ENCODE data around the gene TMEM132C. TPM values are rescaled to one million over a fixed set of nuclear protein-coding genes. Genes with fewer than 3 reads are reported as not detected.

TMEM132C gene
- total and polyA plus RNA-seq, 4 donors: 0.05 to 0.08 (median 0.05) TPM; not detected in 1

DNA sequence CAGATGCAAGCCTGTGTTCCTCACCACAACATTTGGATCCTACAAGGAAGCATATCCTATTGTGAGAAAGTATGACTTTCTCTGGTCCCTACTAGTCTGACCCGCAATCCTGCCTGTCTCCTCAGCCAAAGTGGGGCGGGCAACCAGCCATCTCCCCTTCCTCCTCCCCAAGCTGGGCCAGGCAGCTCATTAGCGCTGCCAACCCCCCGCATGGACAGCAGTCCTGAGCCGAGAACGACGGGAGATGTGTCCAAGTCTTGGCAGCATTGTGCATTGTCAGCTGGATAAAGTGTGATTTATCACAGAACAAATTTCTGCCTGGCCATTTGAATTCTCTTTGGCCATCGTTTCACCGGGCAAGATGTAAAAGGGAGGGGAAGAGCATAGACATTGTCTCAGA is 417.4 kb downstream of the TMEM132C start:
- no peaks in the 10 kb centered on the region for H3K4me1 ChIP-seq (ENCODE audit: control insufficient read depth in 4 of 4, insufficient read depth in 4 of 4, low read length in 3 of 4)
- peaks cover 0 to 9% (median 0%) of the 10 kb centered on the region in 4 donors for H3K27me3 ChIP-seq (ENCODE audit: control insufficient read depth in 4 of 4, insufficient read depth in 4 of 4, low read length in 3 of 4)
- no peaks in the 10 kb centered on the region for H3K36me3 ChIP-seq (ENCODE audit: control insufficient read depth in 4 of 4, insufficient read depth in 3 of 4, low read depth in 1 of 4, low read length in 3 of 4)
- no peak for DNase-seq (ENCODE audit: low spot score)
- TF ChIP-seq, protein P1, sequence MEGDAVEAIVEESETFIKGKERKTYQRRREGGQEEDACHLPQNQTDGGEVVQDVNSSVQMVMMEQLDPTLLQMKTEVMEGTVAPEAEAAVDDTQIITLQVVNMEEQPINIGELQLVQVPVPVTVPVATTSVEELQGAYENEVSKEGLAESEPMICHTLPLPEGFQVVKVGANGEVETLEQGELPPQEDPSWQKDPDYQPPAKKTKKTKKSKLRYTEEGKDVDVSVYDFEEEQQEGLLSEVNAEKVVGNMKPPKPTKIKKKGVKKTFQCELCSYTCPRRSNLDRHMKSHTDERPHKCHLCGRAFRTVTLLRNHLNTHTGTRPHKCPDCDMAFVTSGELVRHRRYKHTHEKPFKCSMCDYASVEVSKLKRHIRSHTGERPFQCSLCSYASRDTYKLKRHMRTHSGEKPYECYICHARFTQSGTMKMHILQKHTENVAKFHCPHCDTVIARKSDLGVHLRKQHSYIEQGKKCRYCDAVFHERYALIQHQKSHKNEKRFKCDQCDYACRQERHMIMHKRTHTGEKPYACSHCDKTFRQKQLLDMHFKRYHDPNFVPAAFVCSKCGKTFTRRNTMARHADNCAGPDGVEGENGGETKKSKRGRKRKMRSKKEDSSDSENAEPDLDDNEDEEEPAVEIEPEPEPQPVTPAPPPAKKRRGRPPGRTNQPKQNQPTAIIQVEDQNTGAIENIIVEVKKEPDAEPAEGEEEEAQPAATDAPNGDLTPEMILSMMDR (IDR thresholded peaks at IDR 0.05; ENCODE audit: low read depth, low read length, missing input control): no peak
- TF ChIP-seq, protein P2, sequence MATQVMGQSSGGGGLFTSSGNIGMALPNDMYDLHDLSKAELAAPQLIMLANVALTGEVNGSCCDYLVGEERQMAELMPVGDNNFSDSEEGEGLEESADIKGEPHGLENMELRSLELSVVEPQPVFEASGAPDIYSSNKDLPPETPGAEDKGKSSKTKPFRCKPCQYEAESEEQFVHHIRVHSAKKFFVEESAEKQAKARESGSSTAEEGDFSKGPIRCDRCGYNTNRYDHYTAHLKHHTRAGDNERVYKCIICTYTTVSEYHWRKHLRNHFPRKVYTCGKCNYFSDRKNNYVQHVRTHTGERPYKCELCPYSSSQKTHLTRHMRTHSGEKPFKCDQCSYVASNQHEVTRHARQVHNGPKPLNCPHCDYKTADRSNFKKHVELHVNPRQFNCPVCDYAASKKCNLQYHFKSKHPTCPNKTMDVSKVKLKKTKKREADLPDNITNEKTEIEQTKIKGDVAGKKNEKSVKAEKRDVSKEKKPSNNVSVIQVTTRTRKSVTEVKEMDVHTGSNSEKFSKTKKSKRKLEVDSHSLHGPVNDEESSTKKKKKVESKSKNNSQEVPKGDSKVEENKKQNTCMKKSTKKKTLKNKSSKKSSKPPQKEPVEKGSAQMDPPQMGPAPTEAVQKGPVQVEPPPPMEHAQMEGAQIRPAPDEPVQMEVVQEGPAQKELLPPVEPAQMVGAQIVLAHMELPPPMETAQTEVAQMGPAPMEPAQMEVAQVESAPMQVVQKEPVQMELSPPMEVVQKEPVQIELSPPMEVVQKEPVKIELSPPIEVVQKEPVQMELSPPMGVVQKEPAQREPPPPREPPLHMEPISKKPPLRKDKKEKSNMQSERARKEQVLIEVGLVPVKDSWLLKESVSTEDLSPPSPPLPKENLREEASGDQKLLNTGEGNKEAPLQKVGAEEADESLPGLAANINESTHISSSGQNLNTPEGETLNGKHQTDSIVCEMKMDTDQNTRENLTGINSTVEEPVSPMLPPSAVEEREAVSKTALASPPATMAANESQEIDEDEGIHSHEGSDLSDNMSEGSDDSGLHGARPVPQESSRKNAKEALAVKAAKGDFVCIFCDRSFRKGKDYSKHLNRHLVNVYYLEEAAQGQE (IDR thresholded peaks at IDR 0.05): no peak
- TF ChIP-seq JUND (IDR thresholded peaks at IDR 0.05): no peak
- no peak for TF ChIP-seq TAF1 (conservative IDR thresholded peaks at IDR 0.05)
- H3K9ac ChIP-seq (ENCODE audit: low read depth in 1 of 2, low read length in 2 of 2): no peak overlapping the region
- no peak overlapping the region for H3K4me3 ChIP-seq (ENCODE audit: low read depth in 1 of 3, low read length in 3 of 3)
- 72% methylated on average over 9 of the region's 9 CpGs for WGBS
- H3K9me3 ChIP-seq (ENCODE audit: control insufficient read depth in 4 of 4, low read length in 3 of 4): no peaks in the 10 kb centered on the region
- H3K27ac ChIP-seq (ENCODE audit: low read depth in 1 of 2, low read length in 2 of 2): no peak overlapping the region

DNA sequence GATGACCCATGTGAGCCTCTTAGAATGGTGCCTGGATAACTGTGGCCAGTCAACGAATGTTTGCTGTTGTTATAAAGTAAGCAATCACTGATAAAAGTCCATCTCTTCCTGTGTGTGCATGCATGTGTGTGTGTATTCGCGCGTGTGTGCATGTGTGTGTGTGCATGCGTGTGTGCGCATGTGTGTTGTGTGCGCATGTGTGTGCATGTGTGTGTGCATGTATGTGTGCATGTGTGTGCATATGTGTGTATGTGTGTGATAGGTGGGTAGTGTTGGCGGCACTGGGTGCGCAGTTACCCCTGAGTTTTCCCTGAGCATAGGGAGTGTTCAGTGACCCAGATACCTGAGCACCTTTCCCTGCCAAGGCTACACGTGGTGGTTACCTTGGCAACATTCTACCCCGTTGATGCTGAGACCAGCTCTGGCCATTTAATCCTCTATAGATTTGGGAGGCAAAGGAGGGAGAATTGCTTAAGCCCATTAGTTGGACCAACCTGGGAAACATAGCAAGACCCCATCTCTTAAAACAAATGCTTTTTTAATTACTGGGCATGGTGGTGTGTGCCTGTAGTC is 419.0 kb downstream of the TMEM132C start:
- Histone ChIP-seq H3K9ac (ENCODE audit: low read depth in 1 of 2, low read length in 2 of 2) (no peak overlapping the region), H3K4me1 (ENCODE audit: control insufficient read depth in 4 of 4, insufficient read depth in 4 of 4, low read length in 3 of 4) (no peaks in the 10 kb centered on the region), H3K36me3 (ENCODE audit: control insufficient read depth in 4 of 4, insufficient read depth in 3 of 4, low read depth in 1 of 4, low read length in 3 of 4) (no peaks in the 10 kb centered on the region), H3K4me3 (ENCODE audit: low read depth in 1 of 3, low read length in 3 of 3) (no peak overlapping the region), H3K27me3 (ENCODE audit: control insufficient read depth in 4 of 4, insufficient read depth in 4 of 4, low read length in 3 of 4) (peaks cover 0 to 9% (median 0%) of the 10 kb centered on the region in 4 donors), H3K9me3 (ENCODE audit: control insufficient read depth in 4 of 4, low read length in 3 of 4) (no peaks in the 10 kb centered on the region), H3K27ac (ENCODE audit: low read depth in 1 of 2, low read length in 2 of 2) (no peak overlapping the region)
- DNase-seq (ENCODE audit: low spot score): no peak
- WGBS: 85% methylated on average over 11 of the region's 11 CpGs
- no peak for TF ChIP-seq EGR1 (IDR thresholded peaks at IDR 0.05; ENCODE audit: low read depth in 2 of 2)
- TF ChIP-seq, protein P2 (IDR thresholded peaks at IDR 0.05): no peak
- TF ChIP-seq RXRA (IDR thresholded peaks at IDR 0.05): no peak
- TF ChIP-seq NR2F2 (IDR thresholded peaks at IDR 0.05): no peak
- no peak for TF ChIP-seq YY1 (IDR thresholded peaks at IDR 0.05)
- no peak for TF ChIP-seq SP1 (IDR thresholded peaks at IDR 0.05)
- TF ChIP-seq, protein P3, sequence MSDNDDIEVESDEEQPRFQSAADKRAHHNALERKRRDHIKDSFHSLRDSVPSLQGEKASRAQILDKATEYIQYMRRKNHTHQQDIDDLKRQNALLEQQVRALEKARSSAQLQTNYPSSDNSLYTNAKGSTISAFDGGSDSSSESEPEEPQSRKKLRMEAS (IDR thresholded peaks at IDR 0.05): no peak
- TF ChIP-seq, protein P4, sequence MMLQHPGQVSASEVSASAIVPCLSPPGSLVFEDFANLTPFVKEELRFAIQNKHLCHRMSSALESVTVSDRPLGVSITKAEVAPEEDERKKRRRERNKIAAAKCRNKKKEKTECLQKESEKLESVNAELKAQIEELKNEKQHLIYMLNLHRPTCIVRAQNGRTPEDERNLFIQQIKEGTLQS (IDR thresholded peaks at IDR 0.05): no peak
- no peak for TF ChIP-seq HNF4G (IDR thresholded peaks at IDR 0.05)
- TF ChIP-seq, protein P1 (IDR thresholded peaks at IDR 0.05; ENCODE audit: low read depth, low read length, missing input control): no peak
- no peak for TF ChIP-seq FOXA1 (IDR thresholded peaks at IDR 0.05)
- no peak for TF ChIP-seq RAD21 (IDR thresholded peaks at IDR 0.05)
- no peak for TF ChIP-seq GABPA (IDR thresholded peaks at IDR 0.05 in 1 of 2, conservative IDR thresholded peaks at IDR 0.05 in 1 of 2)
- no peak for TF ChIP-seq HNF4A (conservative IDR thresholded peaks at IDR 0.05)
- TF ChIP-seq, protein P5, sequence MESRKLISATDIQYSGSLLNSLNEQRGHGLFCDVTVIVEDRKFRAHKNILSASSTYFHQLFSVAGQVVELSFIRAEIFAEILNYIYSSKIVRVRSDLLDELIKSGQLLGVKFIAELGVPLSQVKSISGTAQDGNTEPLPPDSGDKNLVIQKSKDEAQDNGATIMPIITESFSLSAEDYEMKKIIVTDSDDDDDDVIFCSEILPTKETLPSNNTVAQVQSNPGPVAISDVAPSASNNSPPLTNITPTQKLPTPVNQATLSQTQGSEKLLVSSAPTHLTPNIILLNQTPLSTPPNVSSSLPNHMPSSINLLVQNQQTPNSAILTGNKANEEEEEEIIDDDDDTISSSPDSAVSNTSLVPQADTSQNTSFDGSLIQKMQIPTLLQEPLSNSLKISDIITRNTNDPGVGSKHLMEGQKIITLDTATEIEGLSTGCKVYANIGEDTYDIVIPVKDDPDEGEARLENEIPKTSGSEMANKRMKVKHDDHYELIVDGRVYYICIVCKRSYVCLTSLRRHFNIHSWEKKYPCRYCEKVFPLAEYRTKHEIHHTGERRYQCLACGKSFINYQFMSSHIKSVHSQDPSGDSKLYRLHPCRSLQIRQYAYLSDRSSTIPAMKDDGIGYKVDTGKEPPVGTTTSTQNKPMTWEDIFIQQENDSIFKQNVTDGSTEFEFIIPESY (IDR thresholded peaks at IDR 0.05): no peak
- TF ChIP-seq TAF1 (conservative IDR thresholded peaks at IDR 0.05): no peak
- TF ChIP-seq FOXA2 (IDR thresholded peaks at IDR 0.05): no peak

All from liver (tissue), 9 donors.